ENCODE results near the gene ROCK1. TPM values are rescaled to one million over a fixed set of nuclear protein-coding genes. Genes with fewer than 3 reads are reported as not detected.
"Not testable (repeated sequence)": the region's sequence is repeated elsewhere in the genome, so short reads cannot be mapped to it uniquely, and the experiment has no call there.

The ROCK1 gene
- total RNA-seq, 1 donor from 2014 or later, result 32.8 TPM

DNA sequence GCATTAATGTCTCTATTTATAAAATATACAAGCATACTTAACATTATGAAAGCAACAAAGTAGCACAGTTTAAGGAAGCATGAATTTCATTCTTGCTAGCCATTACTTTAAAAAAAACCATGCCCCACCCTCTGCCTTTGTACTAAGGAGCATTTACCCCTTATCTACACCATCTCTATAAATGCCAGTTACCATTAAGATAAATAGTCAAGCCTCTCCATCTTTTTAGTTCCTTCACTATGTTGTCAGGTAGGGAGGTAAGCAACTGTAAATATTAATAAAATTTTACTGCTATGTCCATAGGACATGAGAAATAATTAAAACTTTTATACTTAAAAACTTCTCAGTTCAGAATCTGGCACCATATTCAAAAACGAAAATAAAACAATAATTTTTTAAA is 42.1 kb downstream of the ROCK1 start:
- intact Hi-C loops (cut with DNase I), result no loop called here
- ATAC-seq, result no peak
- DNase-seq (ENCODE audit: missing footprints), result no peak

DNA sequence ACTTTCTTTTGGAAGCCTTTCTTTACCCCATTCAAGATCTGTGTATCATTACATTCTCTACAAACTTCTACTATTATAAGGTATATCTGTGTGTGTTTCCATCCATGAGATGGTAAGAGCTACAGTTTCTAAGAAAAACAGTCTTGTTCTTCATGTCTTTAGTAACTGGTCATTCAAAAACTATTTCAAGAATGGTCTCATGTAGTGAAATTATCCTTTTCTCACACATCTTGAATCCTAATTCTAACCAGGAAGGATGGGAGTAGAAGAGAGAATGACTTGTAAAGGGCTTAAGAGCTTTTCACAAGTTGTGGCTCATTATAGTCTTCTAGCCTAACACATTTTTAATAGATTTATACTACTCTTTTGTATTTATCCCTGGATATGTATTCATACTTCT is 47.3 kb downstream of the ROCK1 start:
- intact Hi-C loops (cut with DNase I), result no loop called here

DNA sequence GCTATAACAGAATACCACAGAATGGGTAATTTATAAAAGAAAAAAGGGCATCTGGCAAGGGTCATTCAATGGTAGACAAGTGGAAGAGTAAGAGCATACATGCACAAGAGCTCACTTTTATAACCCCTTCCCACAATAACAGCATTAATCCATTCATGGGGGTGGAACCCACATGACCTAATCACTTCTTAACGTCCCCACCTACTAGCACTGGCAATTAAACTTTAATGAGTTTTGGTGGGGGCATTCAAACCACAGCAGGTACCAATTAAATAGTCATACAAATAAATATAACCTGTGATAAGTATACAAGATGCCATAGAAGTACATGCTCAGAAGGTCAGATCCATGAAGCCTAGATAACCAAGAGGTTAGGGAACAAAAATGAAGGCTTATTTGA is 48.6 kb downstream of the ROCK1 start:
- ATAC-seq (no peak), DNase-seq (ENCODE audit: missing footprints) (no peak)
- intact Hi-C loops (cut with DNase I), result no loop called here

More for the DNA sequence above, 47.3 kb downstream of the ROCK1 start:
- no peak for ATAC-seq
- no peak for DNase-seq (ENCODE audit: missing footprints)

DNA sequence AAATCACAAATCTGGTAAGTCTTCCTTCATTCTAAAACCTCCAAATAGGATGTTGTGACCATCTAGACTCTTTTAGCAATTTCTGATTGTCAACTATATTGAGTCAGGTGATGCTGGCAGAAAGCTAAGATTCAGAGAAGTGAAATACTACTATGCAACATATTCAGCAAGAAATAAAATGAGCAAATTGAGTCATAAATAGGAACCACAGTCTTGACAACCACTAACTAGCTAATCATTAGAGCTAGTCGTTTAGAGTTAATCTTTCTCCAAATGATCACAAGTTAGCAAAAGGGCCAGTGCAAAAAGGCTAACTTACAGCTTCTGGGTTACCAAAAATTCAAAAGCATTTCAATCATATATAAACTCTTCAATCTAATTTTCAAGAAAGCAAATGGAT is 54.5 kb downstream of the ROCK1 start:
- DNase-seq (ENCODE audit: missing footprints), result no peak
- no peak for ATAC-seq
- intact Hi-C loops (cut with DNase I), result no loop called here

DNA sequence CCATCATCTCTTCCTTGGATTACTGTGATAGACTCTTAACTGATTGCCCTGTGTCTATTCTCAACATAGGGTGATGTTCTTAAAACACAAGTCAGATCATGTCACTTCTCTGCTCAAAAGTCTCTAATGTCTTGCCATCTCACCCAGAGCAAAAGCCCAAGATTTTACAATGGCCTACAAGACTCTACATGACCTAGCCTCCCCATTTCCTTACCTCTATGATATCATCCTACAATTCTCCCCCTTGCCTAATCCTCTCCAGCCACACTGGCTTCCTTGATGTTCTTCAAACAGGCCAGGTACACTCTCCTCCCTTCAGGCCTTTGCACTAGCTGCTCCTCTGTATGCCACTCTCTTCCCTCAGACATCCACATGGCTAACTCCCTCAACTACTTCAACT is 55.1 kb downstream of the ROCK1 start:
- DNase-seq (ENCODE audit: missing footprints), result no peak
- intact Hi-C loops (cut with DNase I), result no loop called here
- no peak for ATAC-seq

DNA sequence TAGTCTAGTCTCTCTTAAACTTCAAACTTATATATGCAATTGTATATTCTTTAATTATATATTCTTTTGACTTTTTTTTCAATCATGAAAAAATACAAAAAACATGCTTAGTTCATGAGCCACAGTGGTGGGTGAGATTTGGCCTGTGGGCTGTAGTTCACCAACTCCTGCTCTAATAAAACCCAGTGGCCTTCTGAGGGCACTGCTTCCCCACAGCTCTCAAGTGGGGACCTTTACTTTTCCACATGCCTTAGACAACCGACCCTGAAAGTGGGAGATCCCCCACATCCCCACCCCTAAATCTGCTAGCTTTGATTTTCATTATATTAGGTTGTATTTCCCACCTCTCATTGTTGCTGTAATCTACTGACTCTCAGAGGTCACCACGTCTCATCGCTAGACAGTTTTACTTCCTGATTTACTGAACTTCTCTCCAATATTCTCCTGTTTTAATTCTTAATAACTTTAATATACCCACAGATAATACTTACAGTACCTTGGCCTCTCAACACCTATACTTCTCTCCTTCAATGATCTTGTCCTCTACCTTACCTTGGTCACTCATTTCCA is 57.3 kb downstream of the ROCK1 start:
- ATAC-seq, result no peak
- intact Hi-C loops (cut with DNase I), result loop anchor here (5.0 kb wide), 1 partner anchor 53 kb away; no protein-coding TSS in a partner anchor

DNA sequence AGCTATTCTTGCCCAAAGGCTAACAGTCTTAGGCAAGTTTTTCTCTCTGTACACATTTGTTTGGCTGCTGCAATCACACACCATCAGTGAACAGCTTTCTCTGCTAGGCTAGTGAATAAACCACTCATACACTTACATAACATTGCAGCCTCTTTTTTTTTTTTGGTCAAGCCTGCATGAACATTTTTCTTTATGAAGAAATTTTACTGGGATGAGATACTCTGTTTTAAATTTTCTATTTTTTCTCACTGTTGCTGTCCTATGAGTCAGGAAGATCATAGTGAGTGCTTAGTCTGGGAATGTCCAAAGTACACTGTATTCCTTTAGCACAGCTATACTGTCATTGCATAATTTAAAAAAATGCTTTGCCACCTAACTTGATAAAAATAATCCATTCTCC is 58.5 kb downstream of the ROCK1 start:
- intact Hi-C loops (cut with DNase I), result loop anchor here (5.0 kb wide), 1 partner anchor 54 kb away; no protein-coding TSS in a partner anchor

More for the DNA sequence above, 57.3 kb downstream of the ROCK1 start:
- no peak for DNase-seq (ENCODE audit: missing footprints)

DNA sequence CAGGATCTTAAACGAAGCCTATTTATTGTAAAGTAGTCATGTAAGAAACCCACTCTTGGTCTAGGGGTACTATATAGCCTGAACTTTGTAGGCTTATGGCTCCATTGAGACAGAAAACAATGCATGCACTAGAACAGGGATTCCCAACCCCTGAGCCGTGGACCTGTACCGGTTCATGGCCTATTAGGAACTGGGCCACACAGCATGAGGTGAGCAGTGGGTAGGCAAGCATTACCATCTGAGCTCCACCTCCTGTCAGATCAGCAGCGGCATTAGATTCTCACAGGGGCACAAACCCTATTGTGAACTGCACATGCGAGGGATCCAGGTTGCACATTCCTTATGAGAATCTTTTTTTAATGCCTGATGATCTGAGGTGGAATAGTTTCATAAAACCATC is 59.2 kb downstream of the ROCK1 start:
- ATAC-seq (no peak), DNase-seq (ENCODE audit: missing footprints) (no peak)
- intact Hi-C loops (cut with DNase I), result loop anchor here (5.0 kb wide), 1 partner anchor 55 kb away; no protein-coding TSS in a partner anchor

More for the DNA sequence above, 58.5 kb downstream of the ROCK1 start:
- ATAC-seq (peak; percentile 37), DNase-seq (ENCODE audit: missing footprints) (no peak)

DNA sequence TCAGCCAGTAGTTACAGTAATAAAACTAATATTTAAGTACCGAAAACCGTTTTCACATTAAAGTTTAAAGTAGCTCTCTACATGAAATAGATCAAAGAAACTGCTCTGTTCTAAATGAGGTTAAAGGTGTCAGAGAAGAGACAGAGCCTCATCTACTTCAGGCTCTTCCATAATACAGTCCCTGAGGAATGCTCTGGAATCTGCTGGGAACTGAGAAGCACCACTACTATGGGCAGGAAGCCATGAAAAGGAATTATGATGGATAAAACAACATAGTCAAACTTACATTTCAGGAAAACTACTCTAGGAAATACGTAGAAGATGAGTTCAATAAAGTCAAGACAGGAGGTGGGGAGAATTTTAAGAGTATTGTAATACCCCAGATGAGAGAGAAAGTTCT is 60.0 kb downstream of the ROCK1 start:
- no peak for ATAC-seq
- no peak for DNase-seq (ENCODE audit: missing footprints)
- intact Hi-C loops (cut with DNase I), result loop anchor here (5.0 kb wide), 1 partner anchor 56 kb away; no protein-coding TSS in a partner anchor

DNA sequence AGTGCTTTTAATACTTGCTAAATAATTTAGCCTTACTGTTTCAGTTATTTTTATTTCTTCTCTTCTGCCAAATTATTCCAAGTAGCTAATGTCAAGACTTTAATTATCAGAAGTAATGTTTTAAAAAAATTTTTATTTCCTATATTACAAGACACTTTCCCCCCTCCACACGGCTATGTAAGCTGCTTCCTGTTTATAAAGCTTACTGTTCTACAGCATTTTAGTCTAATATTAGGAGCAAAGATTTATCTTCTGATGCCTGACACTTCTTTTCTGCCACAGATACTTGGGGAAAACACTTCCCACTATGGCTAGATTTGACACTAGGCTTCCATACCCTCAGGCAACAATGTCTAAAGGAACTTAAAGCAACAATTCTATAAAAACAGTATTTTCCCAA is 62.3 kb downstream of the ROCK1 start:
- no peak for DNase-seq (ENCODE audit: missing footprints)
- intact Hi-C loops (cut with DNase I), result no loop called here
- no peak for ATAC-seq

DNA sequence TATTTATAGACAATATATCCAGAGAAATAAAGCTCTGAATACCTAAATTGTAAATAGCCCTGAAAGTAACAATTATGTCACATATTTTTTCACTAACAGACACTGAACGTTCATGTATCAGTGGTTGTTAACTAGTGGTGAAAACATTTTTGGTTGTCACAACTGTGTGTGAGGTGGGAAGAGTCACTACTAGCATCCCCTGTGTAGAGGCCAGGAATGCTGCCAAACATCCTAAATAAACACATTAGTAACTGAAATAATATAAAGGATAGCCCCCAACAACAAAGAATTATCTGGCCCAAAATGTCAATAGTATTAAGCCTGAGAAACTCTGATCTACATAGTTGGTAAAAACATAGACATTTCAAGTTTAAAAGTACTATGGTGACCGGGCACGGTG is 64.5 kb downstream of the ROCK1 start:
- intact Hi-C loops (cut with DNase I), result no loop called here
- ATAC-seq, result no peak

DNA sequence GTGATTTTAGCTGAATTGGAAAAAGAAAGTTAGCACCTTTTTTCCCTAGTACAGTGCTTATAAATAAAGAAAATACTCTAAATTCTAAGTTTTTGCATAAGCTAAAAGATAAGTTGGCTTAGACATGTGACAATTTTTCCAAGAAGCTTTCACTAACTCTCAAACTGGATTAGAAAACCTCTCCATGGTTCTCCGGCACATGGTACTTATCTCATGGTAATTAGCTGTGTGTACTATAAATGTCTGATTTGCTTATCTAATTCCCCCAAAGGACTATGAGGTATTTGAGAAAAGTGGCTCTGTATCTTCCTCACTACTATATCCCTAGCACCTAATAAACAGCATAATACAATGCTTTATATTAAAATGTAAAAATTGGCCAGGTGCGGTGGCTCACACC is 71.1 kb downstream of the ROCK1 start:
- no peak for DNase-seq (ENCODE audit: missing footprints)
- ATAC-seq, result no peak
- intact Hi-C loops (cut with DNase I), result no loop called here

More for the DNA sequence above, 64.5 kb downstream of the ROCK1 start:
- no peak for DNase-seq (ENCODE audit: missing footprints)

DNA sequence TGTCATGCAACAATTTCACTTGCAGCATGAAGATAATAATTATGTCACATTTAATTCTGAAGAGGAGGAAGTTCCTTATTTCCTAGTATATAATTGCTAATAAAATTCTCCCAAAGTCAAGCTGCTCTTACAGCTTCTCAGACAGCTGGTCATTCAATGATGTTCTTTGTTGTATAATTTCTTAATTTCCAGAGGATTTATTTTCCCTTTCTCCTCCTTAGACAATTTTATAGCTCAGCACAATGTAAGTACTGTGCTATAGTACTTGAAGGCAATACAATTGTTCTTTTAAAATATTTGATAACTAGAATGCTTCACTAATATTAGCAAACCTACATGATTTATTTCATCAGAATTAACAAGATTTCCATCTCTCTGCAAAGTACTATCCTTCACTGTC is 73.4 kb downstream of the ROCK1 start:
- ATAC-seq, result no peak
- intact Hi-C loops (cut with DNase I), result no loop called here

DNA sequence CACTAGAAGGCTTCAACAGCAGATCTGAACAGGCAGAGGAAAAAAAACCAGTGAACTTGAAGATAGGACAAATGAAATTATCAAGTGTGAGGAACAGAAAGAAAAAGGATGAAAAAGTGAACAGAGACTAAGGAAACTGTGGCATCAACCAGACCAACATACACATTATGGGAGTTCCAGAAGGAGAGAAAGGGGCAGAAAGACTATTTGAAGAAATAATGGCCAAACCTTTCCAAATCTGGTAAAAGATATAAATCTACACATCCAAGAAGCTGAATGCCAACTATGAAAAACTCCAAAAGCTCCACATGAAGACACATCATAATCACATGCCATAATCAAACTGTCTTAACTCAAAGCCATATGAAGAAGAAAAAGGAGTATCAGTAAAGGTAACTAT is 79.8 kb downstream of the ROCK1 start:
- ATAC-seq, result no peak
- no peak for DNase-seq (ENCODE audit: missing footprints)
- intact Hi-C loops (cut with DNase I), result no loop called here

More for the DNA sequence above, 73.4 kb downstream of the ROCK1 start:
- DNase-seq (ENCODE audit: missing footprints), result no peak

DNA sequence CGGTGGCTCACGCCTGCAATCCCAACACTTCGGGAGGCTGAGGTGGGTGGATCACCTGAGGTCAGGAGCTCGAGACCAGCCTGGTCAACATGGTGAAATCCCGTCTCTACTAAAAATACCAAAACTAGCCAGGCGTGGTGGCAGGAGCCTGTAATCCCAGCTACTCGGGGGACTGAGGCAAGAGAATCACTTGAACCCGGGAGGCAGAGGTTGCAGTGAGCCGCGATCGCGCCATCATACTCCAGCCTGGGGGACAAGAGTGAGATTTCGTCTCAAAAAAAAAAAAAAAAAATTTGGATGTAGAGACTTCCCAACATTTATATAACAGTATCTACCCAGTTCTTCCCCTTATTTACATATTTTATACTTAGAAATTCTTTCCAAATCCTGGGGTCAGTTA is 93.4 kb downstream of the ROCK1 start:
- peak; percentile 67 for DNase-seq (ENCODE audit: missing footprints)
- intact Hi-C loops (cut with DNase I); ATAC-seq: not testable (repeated sequence)

DNA sequence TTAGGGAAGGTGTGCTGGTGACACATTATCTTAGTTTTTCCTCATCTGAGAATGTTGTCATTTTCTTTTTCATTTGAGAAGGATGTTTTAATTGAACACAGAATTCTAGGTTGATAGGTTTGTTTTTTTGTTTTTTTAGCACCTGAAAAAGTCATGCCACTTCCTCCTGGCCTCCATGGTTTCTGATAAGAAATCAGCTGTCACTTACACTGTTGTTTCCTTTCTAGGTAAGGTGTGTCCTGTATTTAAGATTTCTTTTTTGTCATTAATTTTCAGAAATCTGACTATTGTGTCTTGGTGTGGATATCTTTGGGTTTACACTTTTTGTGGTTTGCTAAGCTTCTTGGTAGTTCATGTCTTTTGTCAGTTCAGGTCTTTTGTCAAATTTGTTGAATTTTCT is 99.3 kb downstream of the ROCK1 start:
- intact Hi-C loops (cut with DNase I), result no loop called here
- ATAC-seq, result no peak

DNA sequence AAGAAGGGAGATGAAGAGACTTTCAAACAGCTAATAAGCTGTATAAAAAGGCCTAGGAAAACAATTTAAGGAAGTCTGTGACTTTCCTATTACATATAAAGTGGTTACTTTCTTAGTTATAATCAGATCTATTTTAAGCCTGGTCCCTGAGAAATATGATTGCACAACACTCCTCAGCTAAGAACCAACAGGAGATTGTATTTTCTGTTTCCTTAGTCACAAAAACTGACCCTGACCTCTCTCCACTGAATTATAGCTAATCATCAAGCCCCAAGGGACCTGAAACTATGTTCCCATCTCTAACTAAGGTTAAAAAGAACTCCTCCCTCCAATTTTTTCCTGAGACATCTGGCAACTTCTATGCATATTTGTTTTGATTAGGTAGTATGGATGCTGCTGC is 106.9 kb downstream of the ROCK1 start:
- ATAC-seq (peak; percentile 93), DNase-seq (ENCODE audit: missing footprints) (no peak)
- intact Hi-C loops (cut with DNase I), result loop anchor here (10.0 kb wide), 1 partner anchor 100 kb away; no protein-coding TSS in a partner anchor

More for the DNA sequence above, 99.3 kb downstream of the ROCK1 start:
- DNase-seq (ENCODE audit: missing footprints), result no peak

DNA sequence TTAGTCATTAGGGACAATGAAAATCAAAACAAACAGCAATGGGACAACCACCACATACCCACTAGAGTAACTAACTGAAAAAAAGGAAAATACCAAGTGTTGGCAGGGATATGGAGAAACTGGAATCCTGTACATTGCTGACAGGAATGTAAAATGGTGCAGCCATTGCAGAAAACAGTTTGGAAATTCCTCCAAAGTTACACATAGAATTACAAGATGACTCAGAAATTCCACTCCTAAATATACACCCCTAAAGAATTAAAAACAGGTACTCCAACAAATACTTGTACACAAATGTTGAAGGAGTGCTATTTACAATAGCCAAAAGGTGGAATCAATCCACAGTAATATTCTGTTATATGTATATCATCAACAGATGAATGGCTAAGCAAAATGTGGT is 110.9 kb downstream of the ROCK1 start:
- DNase-seq (ENCODE audit: missing footprints), result no peak
- ATAC-seq, result no peak
- intact Hi-C loops (cut with DNase I), result loop anchor here (10.0 kb wide), 1 partner anchor 104 kb away; no protein-coding TSS in a partner anchor

DNA sequence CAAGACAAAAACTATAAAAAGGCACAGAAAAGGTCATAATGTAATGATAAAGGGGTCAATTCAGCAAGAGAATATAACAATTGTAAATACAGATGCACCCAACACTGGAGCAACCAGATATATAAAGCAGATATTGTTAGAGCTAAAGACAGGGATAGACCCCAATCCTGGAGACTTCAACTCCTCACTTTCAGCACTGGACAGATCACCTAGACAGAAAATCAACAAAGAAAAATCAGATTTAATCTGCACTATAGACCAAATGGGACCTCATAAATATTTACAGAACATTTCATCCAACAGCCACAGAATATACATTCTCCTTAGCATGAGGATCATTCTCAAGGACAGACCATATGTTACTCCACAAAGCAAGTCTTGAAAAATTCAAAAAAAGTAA is 114.2 kb downstream of the ROCK1 start:
- DNase-seq (ENCODE audit: missing footprints), result no peak
- no peak for ATAC-seq
- intact Hi-C loops (cut with DNase I), result no loop called here

DNA sequence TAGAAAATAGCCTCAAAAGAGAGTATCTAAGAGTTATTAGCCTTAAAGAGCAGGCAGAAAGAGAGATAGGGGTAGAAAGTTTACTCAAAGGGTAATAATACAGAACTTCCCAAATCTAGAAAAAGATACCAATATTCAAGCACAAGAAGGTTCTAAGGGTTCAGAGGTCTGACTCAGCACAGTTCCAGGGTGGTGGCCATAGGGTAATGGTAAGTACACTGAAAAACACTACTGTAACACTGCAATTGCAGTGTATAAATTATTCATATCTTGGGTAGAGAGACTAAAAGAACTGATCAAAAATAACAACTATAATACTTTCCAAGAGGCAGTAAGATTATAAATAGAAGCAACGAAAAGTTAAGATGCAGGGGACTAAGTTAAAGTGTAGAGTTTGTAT is 115.2 kb downstream of the ROCK1 start:
- DNase-seq (ENCODE audit: missing footprints) (no peak), ATAC-seq (no peak)
- intact Hi-C loops (cut with DNase I), result no loop called here

DNA sequence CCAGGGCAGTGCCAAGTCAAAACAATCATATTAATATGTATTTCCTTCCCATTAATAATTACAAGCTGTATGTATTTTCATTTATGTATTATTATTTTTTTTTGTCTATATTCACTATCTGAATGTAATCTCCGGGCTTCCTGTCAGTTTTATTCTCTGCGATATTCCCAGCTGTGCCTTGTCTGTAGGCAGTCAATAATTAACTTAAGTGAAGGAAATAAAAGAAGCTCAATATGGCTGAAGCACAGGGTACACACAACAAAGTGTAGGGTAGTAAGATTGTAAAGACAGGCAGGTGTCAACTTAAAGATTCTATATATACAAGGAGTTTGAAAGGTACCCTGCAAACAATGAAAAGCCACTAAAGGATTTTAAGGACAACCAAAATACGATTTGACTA is 122.9 kb downstream of the ROCK1 start:
- ATAC-seq, result no peak
- intact Hi-C loops (cut with DNase I), result no loop called here

More for the DNA sequence above, 122.9 kb downstream of the ROCK1 start:
- no peak for DNase-seq (ENCODE audit: missing footprints)
